HG03354 (cell line): ENCODE data around the gene GCDH.
"Not testable (repeated sequence)": the region's sequence is repeated elsewhere in the genome, so short reads cannot be mapped to it uniquely, and the experiment has no call there.

Experiments
- ATAC-seq: cut with Tn5 transposase; IDR thresholded peaks from one replicate; pipeline ENCODE4 v1.9.1; 2021; ENCODE audit warnings: mild to moderate bottlenecking; ENCODE audit not compliant: unreplicated experiment, poor library complexity, severe bottlenecking

Gene GCDH

DNA sequence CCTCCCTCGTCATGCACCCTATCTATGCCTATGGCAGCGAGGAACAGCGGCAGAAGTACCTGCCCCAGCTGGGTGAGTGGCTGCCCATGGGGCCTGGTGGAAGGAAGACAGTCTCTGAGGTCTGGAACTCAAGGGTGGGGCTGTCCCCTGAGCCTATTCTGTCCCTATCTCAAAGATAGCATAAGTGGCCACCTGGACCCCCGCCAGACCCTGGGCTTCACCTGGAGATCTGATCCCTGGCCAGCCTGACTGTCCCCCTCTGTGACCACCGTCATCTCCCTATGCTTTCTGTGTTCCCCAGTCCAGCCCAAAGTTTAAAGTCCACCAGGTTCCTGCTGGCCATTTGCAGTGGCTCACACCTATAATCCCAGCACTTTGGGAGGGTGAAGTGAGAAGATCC lies 2.6 kb downstream of the GCDH start:
- no peak for ATAC-seq

DNA sequence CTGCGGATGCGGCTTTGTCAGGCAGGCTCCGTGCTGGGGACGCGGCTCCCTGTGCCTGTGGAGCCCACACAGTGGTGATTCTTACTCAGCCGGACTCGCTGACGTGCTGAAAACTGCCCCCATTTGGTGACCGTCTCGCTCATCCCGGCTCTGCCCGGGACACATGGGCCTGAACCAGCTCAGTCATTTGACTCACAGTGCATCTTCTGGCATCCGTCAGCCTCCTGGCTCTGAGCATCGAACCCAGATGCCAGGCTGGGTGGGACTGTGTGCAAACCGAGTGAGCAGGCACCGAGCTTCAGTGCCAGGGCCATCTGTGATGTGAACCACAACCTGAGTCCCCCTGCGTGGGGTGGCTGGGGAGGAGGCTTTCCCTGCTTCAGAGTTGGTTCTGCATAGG lies 5.5 kb downstream of the GCDH start:
- ATAC-seq: no peak

DNA sequence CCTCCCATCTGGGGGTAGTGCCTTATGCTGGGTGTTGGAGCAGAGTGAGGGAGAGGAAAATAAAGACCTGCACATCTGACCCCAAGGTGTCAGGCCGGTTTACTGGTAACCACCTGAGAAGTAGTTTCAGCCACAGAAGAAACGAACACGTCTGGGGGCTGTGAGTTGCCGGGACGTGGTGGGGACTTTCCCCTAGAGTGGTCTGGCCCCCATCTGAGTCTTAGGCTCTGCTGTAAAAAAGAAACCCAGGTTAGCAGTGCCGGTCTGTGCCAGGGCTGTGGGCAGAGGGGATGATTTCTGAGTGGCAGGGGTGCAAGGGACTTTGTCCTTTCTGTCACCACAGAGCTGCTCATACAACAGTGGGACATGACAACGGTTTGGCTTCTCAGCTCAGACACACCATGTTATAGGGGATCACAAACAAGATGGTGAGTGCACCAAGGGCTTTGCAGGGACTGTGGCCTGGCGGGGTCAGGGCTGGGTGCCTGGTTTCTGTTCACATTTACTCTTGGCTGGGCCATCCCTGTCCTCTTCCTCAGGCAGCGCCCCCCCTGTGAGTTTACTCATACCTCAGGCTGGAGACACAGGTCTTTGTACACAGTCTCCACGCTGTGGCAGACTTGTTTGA lies 9.0 kb downstream of the GCDH start:
- peak; percentile 86 for ATAC-seq

DNA sequence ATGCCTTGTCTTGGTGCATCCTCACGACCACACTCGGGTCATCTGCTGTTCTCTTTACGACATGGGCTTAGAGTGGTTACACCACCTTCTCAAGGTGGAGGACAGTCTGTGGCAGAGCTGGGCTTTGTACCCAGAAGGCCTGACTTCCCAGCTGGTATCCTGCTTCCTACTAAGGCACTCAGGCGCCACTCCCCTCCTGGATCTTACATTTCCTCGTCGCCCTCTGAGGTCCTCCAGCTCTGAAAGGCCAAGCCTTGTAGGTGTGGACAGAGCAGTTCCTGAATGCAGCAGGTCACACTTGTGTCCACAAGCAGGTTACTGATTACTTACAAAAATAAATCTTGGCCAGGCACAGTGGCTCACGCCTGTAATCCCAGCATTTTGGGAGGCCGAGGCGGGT lies 16.2 kb downstream of the GCDH start:
- no peak for ATAC-seq

DNA sequence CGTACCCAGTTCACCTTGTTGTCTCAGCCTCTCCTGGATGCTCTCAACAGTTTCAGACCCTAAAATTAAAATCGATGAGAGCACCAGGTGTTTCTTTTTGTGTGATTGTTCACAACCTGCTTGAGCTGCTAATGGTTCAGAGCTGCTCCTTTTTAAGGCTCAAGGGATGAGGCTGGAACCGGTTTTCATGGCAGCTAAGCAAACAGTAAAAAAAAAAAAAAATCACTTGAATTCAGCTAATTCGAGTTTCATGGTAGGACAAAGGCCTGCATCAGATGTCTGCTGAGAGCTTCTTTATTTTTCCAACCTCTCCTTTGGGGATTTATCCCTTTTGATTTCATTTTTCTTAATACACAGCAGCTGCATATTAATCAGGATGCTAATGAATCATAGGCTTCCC lies 21.6 kb downstream of the GCDH start:
- no peak for ATAC-seq

DNA sequence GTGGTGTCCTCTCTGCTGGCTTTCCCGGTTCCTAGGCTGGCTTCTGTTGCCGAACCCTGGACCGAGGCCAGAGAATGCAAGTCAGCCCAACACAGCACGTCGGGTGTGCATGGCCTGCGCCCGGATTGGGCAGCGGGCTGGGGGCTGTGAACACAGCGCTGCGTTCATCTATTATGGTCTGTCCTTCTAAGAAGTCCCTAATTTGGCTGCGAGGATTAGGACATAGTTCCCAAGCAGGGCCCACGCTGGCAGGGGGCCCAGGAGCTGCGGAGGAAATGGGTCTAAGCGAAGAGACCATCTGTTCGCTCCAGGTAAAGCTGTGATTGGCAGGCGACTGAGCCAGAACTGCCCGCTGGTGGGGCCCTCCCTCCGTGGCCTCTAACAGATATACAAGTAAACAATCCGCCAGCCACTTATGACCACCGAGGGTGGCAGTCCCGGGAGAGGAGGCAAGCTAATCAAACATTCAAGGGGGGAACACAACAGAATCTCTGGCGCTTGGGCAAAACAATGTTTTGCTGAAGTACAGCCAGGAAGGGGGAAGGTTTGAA lies 22.1 kb downstream of the GCDH start:
- no peak for ATAC-seq

DNA sequence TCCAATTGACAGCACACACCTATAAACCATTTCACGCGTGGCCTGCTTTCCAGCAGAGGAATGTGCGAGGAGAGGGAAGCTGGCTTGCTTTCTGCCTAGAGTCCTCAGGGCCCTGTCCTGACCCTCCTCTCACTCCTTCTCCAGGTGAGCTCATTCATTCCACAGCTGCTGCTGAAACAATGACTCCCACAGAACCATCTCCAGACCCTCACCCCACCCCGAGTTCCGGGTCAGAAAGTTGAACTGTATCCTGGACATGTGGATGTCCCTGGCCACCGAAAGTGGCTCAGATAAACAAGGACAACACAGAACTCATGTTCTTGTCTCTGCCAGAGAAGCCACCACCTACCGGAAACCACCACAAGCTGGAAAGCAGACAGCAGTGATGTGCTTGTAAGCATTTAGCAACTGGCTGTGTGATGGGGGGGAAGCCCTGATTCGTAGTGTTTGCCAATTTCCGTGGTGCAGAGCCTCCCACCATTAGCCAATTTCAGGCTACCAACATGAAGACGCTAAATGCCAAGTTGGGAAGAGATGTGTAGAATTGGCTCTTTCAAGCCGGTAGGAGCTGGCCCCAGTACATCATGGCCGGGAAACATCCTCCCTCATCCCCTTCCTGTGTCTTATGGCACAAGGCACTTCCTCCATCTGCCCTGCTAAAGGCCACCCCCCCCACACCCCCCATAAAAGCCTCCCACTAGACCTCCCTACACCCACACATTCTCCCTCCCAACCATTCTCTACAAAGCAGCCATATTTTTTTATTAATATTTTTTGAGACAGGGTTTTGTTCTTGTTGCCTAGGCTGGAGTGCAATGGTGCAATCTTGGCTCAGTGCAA lies 23.1 kb downstream of the GCDH start:
- ATAC-seq: no peak

DNA sequence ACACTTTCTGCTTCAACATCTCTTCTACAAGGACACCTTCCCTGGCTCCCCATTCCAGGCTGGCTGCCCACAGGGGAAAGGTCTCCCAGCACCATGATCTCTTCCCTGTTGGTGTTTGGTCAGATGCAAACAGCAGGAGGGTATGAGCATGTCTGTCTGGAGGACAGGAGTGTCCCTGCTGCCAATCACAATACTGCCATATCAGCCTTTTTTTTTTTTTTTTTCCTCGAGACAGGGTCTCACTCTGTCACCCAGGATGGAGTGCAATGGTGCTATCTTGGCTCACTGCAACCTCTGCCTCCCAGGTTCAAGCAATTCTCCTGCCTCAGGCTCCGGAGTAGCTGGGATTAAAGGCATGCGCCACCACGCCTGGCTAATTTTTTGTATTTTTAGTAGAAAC lies 24.9 kb downstream of the GCDH start:
- not testable (repeated sequence) for ATAC-seq

DNA sequence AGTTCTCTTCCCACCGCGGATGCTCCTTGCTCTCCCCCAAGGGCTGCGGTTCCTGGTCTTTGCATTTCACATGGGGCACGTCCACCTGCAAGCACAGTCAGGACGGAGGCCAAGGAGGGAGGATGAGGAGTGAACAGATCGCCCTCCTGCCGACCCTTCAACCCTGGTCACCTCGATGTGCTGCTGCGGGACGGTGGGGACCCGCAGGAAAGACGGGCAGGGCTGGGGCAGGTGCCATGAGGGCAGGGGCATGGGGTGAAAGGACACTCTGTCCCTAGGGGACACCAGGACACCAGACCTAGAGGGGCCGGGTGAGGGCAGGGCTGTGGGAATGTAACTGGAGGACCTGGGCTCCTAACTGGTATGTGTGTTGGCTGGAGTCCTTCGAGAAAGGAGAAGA lies 27.3 kb downstream of the GCDH start:
- ATAC-seq: no peak

DNA sequence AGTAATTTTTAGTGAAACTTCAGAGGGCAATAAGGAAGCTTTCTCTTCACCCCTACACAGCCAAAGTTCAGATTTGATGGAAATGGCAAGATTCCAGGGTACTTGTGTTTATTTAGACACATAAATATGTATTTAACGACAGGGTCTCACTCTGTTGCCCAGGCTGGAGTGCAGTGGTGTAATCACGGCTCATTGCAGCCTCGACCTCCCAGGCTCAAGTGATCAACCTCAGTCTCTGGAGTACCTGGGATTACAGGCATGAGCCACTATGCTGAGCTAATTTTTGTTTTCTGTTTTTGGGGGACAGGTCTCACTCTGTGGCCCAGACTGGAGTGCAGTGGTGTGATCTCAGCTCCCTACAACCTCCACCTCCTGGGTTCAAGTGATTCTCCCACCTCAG lies 30.1 kb downstream of the GCDH start:
- no peak for ATAC-seq

DNA sequence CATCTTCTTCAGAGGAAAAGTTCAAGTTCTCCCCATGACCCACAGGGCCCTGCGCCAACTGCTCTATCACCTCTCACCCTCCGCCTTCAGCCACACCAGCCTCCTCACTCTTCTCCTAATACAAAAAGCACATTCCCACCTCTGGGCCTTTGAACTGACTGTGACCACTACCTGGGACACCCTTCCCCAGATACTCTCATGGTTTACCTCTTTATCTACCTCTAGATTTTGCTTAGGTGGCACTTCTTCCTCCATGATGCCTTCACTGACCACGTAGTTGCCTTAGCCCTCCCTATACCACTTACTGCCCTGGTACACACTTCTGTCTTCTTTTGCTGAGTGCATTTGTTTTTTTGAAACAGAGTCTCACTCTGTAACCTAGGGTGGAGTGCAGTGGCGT lies 32.0 kb downstream of the GCDH start:
- no peak for ATAC-seq

DNA sequence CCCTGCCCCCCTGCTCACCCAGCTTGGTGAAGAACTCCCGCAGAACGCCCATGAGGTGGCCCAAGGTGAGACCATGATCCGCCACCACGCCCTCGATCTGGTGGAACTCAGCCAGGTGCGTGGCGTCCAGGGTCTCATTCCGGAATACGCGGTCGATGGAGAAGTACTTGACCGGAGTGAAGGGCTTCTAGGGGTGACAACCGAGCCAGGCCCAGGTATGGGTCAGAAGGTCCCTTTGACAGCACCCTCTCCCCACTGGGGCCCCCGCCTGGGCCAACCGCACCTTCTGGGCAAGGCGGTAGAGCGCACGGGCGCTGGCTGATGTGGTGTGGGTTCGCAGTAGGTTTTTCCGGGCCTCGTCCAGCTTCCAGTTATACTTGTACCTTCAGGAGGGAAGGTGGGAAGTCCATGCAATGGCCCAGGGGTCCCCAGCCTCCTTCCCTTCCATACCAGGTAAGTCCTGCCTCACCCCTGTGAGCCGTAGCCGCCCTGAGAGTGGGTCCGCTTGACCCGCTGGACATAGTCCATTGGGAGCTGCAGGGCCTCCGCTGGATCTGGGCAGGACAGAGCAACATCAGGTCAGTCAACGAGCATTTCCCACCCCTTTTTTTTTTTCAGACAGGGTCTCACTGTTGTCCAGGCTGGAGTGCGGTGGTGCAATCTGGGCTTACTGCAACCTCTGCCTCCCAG lies 33.8 kb downstream of the GCDH start:
- no peak for ATAC-seq

DNA sequence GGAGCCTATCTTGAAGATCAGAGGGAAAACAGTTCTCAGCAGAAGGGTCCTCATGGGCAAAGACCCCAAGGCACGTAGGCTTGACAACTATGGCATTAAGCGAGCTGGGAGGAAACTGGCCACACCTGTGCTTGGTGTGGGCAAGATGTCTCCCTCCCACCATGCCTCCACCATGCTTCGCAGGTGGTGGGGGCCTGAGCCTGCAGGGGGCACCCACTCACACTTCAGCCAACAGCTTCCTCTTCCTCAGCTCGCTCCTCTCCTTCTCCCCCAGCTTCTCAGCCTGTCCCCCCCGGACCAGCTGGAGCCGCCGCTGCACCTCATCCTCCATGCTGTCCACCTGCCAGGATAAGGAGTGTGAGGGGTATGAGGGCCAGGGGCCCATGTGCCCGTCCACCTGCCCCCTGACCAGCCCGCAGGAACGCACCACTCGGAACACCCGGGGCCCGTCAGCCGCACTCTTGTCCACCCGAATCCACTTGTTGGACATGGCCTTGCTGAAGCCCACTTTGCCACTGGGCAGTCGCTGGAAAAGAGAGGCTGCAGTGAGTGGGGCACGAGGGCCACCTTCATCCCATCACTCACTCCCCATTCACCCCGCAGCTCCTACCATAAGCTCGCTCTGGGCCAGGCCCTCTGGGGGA lies 39.2 kb downstream of the GCDH start:
- no peak for ATAC-seq

DNA sequence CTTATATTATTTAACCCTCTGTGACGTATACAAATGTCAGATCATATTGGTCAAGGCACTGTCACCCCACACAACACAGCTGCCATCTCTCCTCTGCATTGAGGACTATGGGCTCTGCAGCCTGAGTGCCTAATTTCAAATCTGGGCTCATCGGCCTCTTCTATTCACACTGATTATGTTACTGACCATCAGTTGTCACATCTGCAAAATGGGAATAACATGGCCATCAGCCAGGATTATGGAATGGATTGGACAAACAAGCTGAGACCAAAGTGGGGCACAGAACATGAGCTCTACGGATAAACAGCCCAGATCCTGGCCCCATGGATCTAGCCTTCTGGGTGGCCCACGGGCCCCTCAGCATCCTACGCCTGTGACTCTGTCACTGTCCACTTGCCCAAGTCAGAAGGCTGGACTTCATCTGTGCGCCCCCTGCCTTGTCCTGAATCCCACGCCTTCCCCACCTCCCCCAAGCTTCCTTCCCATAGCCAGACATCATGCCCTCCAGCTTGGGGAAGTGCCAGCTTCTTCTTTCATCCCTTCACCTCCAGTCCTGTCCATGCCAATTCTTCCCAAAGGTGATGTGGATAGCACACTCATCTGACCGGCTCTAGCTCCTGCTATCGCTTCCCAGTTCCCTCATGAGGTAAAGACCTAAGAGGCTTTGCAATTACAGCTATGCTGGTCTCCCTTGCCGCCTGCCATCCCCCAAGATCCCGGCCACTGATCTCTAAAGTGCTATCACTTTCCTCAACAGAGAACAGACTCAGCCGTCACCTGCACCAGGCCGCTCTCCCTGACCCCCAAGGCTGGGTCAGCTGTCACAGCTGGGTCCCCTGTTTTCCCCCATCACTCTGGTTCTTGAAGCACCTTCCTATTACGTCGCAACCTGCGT lies 41.7 kb downstream of the GCDH start:
- no peak for ATAC-seq

DNA sequence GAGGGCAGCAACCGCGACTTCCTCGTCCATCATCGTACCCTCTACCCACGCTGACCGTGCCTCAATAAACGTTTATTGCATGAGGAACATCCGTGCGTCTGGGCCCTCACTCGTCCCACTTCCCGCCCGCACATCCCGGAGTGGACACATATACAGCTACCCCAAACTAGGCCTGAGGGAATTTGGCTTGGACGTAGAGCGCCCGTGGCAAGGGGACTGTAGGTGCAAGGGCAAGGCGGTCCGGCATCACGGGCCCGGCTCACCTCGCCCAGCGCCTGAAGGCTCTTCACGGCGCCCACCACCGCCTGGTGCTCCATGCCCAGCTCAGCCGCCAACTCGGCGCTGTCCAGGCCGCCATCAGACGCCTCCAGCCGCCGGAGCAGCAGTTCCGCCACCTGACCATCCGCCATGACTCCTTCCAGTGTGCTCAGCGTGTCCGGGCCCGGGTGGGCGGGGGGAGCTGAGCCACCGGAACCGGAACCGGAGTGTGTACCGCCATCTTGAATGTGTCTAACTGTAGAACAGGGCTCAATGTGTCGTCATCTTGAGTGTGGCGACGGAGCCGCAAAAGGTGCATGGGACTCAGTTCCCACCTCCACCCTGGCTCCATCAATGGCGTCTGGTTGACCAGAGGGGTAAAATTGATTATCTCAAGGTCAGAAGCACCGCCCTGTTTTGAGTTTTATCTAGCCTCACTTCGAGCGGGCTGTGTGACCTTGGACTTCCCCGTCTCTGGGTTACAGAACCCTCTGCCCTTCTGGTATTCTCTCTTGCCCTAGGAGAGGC lies 42.5 kb downstream of the GCDH start, which contains the start of gene FARSA:
TSS of gene FARSA (minus strand) at position 425 of the 786 bp plus-strand sequence. CDS start at position 410, 15 bp downstream.
- ATAC-seq: peak; percentile 56

DNA sequence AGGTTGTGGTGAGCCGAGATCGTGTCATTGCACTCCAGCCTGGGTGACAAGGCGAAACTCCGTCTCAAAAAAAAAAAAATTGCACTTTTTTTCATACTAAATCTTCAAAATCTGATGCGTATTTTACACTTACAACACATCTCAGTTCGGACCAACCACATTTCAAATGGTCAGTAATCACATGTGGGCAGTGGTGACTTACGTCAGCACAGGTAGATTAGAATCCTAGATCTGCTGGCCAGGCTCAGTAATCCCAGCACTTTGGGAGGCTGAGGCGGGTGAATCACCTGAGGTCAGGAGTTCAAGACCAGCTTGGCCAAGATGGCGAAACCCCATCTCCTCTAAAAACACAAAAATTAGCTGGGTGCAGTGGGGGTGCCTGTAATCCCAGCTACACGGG lies 44.1 kb downstream of the GCDH start:
- no peak for ATAC-seq

DNA sequence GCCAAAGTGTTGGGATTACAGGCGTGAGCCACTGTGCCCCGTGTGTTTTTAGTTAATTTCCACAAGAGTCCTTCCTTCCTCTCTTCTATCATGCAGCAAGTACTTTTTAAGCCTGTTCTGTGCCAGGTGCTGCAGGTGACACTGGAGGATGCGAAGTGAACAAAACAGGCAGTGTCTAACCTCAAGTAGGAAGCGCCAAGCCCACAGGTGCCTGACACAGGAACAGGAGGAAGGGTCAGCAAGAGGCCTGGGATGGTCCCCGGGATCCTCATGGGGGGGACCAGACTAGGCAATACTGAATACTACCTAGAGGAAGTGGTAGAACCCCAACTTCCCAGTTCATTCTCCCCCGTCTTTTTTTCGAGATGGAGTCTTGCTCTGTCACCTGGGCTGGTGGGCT lies 45.6 kb downstream of the GCDH start:
- no peak for ATAC-seq
